GM18519 (cell line): ENCODE data around the gene SAAL1.
"Not testable (repeated sequence)": the region's sequence is repeated elsewhere in the genome, so short reads cannot be mapped to it uniquely, and the experiment has no call there.

ENCODE experiments used
- ATAC-seq: cut with Tn5 transposase; IDR thresholded peaks from one replicate; pipeline ENCODE4 v1.9.1; 2021; ENCODE audit warnings: mild to moderate bottlenecking, moderate library complexity; ENCODE audit not compliant: unreplicated experiment, low FRiP score

Gene SAAL1, protein sequence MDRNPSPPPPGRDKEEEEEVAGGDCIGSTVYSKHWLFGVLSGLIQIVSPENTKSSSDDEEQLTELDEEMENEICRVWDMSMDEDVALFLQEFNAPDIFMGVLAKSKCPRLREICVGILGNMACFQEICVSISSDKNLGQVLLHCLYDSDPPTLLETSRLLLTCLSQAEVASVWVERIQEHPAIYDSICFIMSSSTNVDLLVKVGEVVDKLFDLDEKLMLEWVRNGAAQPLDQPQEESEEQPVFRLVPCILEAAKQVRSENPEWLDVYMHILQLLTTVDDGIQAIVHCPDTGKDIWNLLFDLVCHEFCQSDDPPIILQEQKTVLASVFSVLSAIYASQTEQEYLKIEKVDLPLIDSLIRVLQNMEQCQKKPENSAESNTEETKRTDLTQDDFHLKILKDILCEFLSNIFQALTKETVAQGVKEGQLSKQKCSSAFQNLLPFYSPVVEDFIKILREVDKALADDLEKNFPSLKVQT

DNA sequence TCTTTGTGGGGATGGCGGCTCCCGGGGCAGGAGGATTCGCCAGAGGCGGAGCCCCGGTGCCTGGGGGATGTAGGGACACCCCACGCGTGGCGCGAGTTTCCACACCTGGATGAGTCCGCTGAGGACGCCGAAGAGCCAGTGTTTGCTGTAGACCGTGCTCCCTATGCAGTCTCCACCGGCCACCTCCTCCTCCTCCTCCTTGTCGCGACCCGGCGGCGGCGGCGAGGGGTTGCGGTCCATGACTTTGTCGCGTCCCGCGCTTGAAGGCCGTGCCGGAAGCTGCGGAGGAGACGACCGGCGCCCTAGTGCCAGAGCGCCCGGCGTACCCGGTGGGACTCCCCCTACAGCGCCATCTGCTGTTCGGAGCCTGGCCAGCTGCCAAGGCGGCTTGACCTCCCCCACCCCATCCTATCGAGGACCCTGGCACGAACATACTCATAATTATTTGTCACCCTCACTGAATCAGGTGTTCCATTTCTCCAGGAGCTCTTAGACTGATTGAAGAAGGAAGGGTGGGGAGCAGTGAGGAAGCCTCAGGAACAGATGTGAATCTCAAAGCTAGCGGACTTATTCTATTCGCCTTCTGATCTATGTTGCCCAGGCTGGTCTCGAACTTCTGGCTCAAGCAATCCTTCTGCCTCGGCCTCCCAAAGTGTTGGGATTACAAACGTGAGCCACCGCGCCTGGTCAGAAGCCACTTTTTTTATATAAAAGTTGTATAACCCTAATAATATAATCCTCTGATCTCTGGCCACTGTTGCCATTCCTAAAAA lies at the start of gene SAAL1:
SAAL1 (minus strand) TSS at position 281 of the 773 bp plus-strand sequence; CDS start at position 240, 41 bp downstream.
- ATAC-seq = peak; percentile 83

DNA sequence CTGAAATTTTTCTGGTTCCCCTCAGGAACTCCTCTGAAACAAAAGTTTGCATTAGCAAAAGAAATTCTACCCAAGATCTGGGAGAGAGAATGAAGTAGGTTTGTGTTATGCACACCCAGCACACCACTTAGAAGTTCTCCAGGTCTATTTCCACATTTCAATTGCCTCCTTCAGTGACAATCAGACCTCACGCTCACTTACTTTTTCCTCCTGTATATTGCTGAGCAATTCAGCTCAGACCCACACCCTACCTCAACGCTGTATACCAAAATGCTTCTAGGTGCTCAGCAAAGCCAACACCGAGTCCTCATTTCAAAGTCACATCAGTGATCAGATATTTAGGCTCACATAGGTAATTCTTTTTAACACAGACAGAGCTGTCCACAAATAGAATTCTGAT lies 45.7 kb upstream of the SAAL1 start:
- ATAC-seq = no peak

DNA sequence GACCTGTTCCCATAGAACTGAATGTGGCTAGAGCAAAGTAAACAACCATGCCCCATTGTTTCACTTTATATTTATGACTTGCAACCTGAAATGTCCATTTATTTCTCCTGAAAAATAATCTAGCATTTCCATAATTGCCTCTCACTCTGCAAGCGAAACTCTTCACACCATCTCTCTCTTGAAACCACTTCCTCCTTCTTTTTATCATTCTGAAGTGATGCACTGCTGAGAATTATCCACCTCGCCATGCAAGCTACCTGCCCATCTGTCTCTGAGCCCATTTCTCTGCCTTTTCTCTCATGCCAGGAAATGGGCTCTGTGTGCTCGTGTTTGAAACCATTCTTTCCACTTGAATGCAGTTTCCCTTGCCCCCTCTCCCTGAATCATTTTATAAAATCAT lies 40.0 kb upstream of the SAAL1 start:
- ATAC-seq = no peak

DNA sequence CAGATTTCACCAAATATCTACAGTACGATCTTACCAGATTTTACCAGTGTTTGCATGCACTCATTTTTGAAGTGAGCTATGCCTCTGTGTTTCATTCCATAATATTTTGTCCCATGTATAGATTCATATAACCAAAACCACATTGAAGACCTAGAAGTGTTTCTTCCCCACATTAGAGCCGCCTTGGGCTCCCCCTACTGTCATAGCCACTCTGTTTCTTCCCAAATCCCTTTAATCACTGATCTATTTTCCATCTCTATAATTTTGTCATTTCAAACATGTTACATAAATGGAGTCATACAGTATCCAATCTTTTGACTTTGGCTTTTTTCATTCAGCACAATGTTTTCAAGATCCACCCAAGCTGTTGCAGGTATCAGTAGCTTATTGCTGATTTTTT lies 39.1 kb upstream of the SAAL1 start:
- no peak for ATAC-seq

DNA sequence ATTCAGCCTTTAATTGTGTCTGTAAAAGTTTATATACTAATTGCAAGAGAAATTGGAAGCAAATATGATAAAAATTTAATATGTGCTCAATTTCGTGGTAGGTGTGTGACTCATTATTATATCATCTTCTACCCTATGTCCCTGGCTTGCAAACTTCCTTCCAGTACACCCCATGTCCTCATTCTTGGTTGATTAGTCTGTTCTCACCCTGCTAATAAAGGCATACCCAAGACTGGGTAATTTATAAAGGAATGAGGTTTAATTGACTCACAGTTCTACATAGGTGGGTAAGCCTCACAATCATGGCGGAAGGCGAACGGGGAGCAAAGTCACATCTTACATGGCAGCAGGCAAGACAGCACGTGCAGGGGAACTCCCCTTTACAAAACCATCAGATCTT lies 38.4 kb upstream of the SAAL1 start:
- ATAC-seq = no peak

DNA sequence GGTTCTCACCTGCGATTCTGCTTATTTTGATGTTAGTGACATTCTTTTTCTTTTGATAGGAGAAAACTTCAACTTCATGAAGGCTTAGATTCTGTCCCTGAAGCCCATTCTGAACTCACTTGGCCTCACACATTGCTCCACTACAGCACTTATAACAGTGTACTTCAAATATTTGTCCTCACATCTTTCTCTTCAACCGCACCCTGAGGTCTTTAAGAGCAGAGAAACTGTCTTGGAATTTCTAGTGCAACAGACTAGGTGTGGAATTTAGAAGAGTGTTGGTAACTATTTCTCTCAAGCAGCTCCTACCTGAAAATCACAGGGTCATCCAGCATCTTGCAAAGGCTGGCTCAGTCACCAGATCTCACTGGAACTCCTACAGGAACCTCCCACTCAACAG lies 34.3 kb upstream of the SAAL1 start:
- ATAC-seq = no peak

DNA sequence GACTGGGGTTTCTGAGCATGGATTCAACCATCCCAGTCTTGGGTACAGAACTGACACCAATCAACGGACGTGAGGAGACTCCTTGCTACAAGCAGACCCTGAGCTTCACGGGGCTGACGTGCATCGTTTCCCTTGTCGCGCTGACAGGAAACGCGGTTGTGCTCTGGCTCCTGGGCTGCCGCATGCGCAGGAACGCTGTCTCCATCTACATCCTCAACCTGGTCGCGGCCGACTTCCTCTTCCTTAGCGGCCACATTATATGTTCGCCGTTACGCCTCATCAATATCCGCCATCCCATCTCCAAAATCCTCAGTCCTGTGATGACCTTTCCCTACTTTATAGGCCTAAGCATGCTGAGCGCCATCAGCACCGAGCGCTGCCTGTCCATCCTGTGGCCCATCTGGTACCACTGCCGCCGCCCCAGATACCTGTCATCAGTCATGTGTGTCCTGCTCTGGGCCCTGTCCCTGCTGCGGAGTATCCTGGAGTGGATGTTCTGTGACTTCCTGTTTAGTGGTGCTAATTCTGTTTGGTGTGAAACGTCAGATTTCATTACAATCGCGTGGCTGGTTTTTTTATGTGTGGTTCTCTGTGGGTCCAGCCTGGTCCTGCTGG lies 31.4 kb upstream of the SAAL1 start:
- ATAC-seq = no peak

DNA sequence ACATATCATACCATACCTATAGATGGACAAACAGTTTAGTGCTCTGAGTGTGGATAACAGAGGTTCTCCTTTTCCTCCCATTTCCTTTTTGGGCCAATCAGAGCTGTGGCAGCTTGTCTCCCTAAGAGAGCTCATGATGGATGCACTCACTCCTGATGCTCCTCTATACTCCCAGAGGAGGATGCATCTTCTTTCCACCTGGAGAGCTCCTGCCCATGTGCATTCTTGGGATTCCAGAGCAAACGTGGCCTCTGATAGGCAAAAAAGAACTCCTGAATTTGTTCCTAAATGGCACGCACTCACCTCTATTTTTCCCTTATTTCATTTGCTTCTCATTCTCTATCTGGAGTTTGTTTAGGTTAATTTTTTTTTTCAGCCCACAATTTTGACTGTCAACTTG lies 29.4 kb upstream of the SAAL1 start:
- ATAC-seq = no peak

DNA sequence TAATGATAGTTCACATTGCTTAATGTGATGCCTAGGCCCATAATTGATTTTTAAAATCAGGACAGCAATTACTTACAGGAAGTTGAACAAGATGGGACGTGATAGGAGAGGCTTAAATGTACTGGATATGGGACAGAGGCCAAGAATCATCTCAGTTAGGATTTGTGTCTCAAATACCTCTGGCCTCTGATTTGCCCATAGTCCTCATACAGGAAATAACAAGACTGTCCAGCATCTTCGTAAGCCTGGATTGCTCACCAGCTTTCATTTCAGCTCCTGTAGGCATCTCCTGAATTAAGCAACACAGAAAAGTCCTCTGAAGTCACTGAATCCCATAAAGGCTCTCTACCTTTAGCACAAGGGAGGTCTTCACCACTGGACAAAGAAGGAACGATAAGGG lies 26.5 kb upstream of the SAAL1 start, which contains the start of gene MRGPRX3:
MRGPRX3 (plus strand) TSS at position 231 of the 400 bp plus-strand sequence. CDS start 4,632 bp downstream, outside the sequence.
- ATAC-seq = no peak

DNA sequence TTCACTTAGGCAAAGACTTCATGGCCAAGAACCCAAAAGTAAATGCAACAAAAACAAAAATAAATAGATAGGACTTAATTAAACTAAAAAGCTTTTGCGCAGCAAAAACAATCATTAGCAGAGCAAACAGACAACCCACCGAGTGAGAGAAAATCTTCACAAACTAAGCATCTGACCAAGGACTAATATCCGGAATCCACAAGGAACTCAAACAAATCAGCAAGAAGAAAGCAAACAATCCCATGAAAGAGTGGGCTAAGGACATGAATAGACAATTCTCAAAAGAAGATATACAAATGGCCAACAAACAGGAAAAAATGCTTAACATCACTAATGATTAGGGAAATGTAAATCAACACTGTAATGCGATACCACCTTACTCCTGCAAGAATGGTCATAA lies 25.2 kb upstream of the SAAL1 start:
- not testable (repeated sequence) for ATAC-seq

DNA sequence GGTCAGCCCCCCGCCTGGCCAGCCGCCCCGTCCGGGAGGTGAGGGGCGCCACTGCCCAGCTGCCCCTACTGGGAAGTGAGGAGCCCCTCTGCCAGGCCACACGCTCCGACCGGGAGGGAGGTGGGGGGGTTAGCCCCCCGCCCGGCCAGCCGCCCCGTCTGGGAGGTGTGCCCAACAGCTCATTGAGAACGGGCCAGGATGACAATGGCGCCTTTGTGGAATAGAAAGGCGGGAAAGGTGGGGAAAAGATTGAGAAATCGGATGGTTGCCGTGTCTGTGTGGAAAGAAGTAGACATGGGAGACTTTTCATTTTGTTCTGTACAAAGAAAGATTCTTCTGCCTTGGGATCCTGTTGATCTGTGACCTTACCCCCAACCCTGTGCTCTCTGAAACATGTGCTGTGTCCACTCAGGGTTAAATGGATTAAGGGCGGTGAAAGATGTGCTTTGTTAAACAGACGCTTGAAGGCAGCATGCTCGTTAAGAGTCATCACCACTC lies 15.5 kb upstream of the SAAL1 start:
- ATAC-seq = not testable (repeated sequence)

DNA sequence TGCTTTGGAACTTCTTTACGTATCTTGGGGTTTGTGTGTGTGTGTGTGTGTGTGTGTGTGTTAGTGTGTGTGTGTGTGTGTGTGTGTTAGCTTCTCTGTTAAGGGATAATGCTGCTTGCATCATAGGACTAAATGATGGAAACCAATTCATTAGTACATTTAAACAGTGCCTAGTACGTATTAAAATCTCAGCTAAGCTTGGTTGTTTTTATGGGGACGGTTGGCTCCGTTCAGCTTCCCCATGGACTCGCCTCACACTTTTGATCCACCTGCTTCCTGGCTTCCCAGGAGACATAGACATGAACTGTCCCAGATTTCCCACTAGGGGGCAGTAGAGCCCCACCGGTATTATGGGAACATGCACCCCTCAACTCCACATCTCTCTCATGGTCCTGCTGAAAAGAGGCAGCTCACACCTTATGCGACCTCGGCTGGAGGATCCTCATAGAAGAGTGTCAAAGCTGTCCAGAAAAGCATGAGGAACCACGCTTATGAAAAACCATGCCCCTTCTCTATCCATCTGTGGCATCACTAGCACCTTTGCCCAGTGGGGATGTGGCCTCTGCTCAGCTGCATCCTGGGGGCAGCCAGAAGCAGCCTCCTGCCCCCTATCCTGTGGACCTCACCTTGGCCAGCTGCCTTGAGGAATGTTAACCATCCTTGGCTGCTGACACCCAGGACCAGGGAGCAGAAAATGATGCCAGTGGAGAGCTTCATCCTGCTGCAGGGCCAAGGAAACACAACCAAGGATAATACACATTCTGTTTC lies 9.7 kb upstream of the SAAL1 start:
- ATAC-seq = peak; percentile 77

DNA sequence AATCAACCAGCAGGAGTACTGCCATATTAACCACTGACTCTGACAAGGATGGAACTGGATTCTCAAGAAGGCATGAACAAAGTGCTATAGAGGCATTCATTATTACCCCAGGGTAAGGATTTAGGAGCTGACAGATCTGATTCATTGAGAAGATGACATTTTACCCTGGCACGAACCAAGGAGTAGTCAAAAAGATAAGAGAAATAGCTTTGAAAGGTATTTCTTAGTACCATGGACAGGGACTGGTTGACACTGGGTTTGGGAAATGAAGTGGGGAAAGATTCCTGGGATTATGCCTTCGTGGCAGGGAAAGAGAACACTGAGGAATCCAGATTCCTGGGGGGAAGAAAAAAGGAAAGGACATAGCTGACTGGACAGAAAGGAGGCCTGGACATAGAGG lies 5.1 kb upstream of the SAAL1 start:
- no peak for ATAC-seq

DNA sequence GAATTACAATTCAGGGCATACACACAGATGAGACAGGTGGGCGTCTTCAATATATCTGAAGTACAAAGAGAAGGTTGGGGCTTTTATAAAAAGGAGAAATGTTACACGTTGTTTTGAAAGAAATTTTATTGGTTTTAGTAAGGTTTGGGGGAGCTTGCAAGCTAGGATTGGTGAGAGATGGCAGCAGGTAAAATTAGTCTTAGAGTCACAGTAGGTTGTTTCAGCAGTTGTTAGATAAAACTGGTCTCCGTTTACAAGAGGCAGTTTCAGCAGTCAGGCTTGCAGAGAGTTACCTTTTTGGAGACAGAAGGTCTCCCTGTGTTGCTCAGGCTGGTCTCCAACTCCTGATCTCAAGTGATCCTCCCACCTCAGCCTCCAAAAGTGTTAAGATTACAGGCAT lies 2.4 kb upstream of the SAAL1 start:
- no peak for ATAC-seq

DNA sequence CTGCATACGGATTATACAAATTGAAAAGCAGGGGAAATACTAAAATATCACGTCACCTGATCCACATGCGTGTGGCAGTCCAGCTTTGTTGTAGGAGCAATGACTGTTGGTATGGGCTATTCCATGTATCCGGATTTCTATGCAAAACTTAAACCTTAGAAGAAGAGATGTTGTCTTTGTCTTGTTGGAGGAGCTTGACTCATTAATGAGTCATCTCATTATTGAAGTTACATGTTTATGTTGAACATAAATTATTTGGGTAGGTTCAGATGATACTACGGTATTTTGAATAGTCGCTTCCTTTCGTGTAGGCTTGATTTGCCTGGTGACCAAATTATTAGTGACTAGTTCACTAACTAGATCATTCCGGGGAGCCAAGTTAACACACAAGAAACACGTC lies 806 bp upstream of the SAAL1 start:
- ATAC-seq = no peak

DNA sequence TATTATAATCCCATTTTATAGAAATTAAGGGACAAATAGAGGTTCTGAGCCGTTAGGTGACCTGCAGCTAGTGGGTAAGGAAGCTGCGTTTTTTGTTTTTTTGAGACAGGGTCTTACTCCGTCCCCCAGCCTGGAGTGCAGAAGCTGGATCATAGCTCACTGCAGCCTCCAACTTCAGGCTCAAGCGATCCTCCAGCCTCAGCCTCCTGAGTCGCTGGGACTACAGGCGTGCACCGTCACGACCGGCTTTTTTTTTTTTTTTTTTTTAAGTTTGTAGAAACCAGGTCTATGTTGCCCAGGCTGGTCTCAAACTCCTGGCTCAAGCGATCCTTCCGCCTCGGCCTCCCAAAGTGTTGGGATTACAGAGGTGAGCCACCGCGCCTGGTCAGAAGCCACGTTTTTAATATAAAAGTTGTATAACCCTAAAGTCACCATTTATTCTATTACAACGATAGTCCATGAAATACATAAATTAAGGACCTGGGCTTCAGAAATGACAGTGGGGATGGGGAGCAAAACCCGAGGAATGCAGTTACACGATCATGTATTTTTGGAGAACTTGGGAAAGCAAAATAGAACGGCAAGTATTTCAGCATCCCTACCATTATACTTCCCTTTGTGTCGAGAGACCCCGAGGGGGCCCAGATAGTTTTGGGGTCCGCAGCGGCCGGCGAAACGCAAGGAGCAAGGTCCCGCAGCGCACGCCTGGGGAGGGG lies 638 bp downstream of the SAAL1 start:
- no peak for ATAC-seq

DNA sequence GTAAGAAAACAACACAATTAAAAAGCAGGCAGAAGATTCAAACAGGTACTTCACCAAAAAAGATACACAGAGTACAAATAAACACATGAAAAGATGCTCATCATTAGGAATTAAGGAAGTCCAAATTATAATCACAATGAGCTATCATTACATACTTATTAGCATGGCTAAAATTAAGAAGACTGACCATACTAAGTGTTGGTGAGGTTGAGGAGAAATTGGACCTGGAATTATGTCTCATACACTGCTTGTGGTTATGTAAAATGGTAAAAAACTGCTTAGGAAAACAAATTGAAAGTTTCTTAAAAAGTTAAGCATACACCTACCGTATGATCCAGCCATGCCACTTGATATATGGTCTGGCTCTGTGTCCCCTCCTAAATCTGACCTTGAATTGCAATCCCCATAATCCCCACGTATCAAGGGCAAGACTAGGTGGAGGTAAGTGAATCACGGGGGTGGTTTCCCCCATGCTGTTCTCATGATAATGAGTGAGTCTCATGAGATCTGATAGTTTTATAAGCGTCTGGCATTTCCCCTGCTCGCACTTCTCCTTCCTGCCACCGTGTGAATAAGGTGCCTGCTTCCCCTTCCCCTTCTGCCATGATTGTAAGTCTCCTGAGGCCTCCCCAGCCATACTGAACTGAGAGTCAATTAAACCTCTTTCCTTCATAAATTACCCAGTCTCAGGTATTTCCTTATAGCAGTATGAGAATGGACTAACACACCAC lies 4.8 kb downstream of the SAAL1 start:
- no peak for ATAC-seq

DNA sequence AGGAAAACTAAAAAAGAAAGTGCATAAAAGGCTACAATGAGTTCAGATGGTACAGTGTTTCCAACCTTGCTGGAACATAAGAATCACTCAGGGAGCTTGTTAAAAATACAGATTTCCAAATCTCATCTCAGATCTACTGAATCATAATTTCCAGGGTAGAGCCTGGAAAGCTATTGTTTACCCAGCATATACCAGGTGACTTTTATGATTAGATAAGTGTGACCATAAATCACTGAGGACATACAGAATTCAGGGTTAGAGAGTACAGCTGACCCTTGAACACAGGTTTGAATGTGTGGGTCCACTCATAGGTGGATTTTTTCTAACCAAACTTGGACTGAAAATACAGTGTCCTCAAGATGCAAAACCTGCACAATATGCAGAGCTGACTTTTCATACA lies 11.9 kb downstream of the SAAL1 start:
- ATAC-seq = no peak

DNA sequence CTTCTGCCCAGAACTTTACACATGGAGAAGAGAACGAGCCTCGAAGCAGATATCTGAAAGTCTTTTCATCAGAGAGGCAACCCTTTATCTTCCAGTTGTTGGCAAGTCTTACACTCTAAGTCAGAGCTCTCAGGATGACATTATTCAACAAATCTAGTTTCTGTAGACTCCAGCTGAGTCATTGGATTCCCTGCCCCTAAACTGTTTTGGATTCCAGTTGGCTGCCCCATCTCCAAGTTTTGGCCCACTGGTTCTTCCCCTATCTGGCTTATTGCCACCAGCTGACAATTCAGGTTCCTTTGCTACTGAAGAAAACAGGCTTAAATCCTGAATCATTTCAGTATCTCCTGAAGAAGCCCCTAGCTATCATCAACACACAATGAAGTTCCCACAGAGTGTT lies 14.2 kb downstream of the SAAL1 start:
- no peak for ATAC-seq
